ENCODE measurements around the gene STAT5A.
"Not testable (repeated sequence)": the region's sequence is repeated elsewhere in the genome, so short reads cannot be mapped to it uniquely, and the experiment has no call there.

Gene STAT5A

GRCh38 chr17:42286411-42287221 is 1.7 kb upstream of the STAT5A start:
- no peak for DNase-seq

DNA sequence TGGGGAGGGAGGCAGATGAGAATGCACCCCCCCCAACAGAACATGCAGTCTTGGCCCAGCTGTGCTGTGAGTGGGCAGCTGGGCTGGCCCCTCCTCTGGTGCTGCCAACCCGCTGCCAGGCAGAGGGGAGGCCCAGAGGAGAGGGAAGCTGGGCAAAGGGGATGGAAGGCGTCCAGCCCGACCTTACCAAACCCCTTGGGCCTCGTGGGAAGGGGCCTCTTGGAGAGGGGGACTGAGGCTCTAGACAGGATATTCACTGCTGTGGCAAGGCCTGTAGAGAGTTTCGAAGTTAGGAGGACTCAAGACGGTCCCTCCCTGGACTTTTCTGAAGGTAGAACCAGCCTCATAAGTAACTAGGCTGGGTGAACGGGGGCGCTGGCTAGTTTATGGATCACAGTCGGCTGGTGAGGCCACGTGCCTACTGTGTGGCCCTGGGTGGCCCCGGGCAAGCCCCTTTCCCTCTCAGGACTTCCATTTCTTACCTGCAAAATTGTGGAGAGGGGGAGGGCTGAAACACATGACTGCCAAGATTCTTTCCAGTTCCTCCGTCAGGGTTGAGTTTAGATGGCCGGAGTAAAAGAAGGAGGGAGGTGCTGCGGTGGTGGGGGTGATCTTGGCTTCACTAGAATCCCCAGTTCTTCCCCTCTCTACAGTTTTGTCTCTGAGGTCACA is 857 bp upstream of the STAT5A start:
- no peak for DNase-seq

DNA sequence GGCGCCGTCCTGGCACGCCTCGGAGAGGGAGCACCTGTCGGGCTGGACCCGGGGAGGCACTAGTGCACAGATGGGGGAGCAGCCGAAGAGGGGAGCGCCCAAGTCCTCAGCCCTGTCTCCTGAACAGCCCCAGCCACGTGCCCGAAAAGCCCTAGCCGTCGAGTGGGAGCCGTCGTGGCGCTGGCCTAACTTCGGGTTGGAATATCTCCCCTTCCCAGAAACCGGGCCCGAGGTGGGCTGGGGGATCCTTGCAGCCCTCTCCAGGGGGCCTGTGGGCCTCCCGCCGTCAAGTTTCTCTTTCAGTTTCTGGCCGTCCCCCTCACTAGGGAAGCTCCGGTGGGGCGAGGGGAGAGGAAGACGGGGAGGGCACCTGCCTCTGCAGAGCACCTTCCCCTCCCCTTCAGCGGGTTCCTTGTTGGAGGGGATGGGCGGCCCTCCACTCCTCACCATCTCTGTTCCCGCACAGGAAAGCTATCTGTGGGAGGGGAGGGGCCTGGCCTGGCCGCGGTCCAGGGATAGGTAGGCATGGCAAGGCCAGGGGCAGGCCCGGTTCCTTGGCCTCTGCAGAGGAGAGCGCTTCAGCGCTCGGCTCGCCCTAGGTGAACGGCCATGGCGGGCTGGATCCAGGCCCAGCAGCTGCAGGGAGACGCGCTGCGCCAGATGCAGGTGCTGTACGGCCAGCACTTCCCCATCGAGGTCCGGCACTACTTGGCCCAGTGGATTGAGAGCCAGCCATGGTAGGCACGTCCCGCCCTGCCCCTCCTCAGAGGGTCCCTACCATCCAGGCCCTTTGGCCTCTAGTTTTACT is 709 bp downstream of the STAT5A start:
- no peak for DNase-seq

- DNase-seq, result no peak
Measured at GRCh38 chr17:42289611-42290181, 1.4 kb downstream of the STAT5A start.

DNA sequence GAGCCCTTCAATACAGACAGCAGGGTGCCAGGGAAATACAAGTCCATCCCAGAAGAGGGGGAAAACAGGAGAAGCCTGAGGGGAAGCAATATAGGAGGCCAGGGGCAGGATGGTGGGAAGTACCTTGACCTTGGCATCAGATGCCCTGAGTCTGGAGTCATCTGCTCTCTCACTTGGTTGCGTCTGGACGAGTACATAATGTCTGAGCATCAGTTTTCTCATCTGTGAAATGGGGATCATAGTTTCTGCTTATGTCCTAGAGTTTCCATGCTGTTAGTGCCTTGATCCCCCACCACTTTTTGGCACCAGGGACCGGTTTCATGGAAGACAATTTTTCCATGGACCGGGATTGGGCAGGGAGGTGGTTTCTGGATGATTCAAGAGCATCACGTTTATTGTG is 2.3 kb downstream of the STAT5A start:
- DNase-seq, result no peak

- no peak for DNase-seq
Measured at GRCh38 chr17:42291129-42291528, 2.8 kb downstream of the STAT5A start.

GRCh38 chr17:42294469-42295398 is 6.4 kb downstream of the STAT5A start:
- no peak for DNase-seq

GRCh38 chr17:42296012-42296411 is 7.7 kb downstream of the STAT5A start:
- no peak for DNase-seq

DNA sequence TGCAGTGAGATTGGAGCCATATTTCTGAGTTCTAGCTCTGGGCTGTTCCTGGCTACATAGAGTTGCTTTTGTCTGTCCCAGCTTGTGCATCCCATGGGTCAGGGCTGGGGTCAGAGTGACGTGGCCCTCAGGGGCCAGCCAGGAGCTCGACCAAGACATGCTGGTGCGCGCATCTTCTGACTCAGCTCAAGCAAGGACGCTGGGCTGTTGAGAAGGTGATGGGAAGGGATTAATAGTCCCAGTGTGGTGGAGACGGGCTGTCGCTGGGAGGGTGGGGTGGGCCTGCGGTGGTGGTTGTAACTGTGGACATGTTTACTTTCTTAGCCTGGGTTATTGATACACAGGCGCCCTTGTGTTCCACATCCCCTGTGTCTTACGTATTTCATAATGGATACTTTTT is 9.5 kb downstream of the STAT5A start:
- not testable (repeated sequence) for DNase-seq

GRCh38 chr17:42299361-42299760 is 11.1 kb downstream of the STAT5A start:
- not testable (repeated sequence) for DNase-seq

DNA sequence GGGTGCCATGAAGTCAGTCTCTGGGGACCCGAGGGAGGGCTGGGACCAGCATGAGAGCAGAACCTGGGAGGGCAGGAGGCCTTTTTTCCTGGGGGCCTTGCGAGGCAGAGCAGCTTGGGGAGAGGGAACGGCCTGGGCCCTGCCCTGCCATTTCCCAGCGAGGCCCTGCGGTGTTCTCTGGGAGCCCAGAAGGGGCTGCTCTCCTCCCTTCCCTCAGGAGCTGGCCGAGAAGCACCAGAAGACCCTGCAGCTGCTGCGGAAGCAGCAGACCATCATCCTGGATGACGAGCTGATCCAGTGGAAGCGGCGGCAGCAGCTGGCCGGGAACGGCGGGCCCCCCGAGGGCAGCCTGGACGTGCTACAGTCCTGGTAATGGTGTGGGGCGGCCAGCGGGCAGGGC is 11.6 kb downstream of the STAT5A start:
- DNase-seq, result not testable (repeated sequence)

DNA sequence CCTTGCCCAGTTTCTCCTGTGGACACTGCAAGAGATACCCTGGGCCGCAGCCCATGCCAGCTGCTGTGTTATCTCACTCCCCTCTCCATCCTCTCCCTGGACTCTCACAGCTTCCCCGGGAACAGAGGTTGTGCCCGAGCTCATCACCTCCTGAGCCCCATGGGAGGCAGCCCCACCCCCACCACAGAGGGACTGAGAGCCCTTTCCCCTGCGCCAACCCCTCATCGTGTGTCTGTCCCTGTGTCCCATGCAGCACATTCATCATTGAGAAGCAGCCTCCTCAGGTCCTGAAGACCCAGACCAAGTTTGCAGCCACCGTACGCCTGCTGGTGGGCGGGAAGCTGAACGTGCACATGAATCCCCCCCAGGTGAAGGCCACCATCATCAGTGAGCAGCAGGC is 12.7 kb downstream of the STAT5A start:
- no peak for DNase-seq

- DNase-seq, result no peak
Measured at GRCh38 chr17:42303694-42304093, 15.4 kb downstream of the STAT5A start.

DNA sequence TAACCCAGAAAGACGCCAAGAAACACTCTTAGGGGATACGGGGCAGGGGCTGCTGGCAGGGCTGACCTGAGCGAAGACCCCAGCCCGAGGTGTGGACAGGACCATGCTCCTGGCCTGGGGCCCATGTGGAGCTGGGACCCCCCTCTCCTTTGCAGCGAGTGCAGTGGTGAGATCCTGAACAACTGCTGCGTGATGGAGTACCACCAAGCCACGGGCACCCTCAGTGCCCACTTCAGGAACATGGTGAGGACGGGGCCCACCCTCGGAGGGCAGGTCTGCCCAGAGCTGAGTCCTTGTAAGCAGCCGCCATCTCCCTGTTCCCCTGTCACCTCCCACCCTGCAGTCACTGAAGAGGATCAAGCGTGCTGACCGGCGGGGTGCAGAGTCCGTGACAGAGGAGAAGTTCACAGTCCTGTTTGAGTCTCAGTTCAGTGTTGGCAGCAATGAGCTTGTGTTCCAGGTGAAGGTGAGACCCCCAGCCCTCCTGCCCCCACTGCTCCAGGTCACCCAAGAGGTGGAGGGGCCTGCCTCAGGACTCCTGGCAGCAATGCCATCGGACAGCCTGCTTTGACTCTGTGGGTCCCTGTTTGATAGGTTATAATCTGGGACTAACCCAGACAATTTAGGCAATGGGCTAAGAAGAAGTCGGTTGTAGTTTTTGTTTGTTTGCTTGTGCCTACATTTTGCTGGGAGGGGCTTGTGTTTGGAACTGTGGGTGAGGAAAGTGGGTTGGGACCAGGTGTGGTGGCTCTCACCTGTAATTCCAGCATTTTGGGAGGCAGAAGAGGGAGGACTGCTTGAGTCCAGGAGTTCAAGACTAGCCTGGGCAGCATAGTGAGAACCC is 16.1 kb downstream of the STAT5A start:
- DNase-seq, result no peak

- DNase-seq, result not testable (repeated sequence)
Measured at GRCh38 chr17:42305031-42305330, 16.7 kb downstream of the STAT5A start.

GRCh38 chr17:42305543-42306384 is 17.5 kb downstream of the STAT5A start:
- no peak for DNase-seq

DNA sequence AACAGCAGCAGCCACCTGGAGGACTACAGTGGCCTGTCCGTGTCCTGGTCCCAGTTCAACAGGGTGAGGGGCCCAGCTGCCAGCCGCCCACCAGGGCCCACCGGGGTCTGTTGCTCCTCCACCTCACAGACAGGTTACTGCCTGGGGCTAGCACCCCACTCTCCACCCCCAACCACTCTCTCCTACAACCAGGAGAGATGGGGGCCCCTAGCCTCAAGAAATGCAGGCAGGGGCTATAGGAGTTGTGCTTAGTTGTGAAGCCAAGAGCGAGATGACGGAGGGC is 18.0 kb downstream of the STAT5A start:
- no peak for DNase-seq

DNA sequence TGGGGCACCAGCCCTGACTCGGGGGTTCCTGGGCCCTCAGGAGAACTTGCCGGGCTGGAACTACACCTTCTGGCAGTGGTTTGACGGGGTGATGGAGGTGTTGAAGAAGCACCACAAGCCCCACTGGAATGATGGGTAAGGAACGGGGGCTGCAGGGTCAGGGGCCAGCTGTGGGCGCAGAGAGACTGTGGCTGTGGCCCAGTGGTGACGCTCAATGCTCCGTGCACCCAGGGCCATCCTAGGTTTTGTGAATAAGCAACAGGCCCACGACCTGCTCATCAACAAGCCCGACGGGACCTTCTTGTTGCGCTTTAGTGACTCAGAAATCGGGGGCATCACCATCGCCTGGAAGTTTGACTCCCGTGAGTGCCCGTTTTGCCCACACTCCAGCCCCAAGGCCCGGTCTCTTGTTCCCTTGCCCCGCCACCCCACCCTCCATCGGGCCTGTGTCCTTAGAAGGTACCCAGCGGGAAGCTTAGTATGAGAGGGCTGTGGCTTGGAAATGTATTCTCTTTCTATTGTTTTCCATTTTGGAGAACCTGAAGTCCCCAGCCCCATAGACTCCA is 19.1 kb downstream of the STAT5A start:
- DNase-seq, result no peak

GRCh38 chr17:42308446-42308845 is 20.1 kb downstream of the STAT5A start:
- no peak for DNase-seq

DNA sequence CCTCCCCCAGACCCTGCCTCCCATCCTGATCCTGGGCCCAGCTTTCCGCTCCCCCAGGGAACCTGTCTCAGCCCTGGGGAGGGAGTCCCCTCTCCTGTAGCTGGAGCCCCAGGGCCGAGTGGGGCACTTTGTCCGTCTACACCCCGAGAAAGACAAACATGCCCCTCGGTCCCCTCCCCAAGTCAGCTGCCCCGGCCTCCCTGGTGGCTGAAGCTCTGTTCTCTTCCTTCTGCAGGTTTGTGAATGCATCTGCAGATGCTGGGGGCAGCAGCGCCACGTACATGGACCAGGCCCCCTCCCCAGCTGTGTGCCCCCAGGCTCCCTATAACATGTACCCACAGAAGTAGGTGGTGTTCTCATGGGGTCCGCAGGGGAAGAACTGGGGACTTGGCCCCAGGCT is 20.8 kb downstream of the STAT5A start:
- no peak for DNase-seq

Data from NCI-H1436 (cell line).